Right renal cortex interstitium (tissue), 3 donors: ENCODE measurements around the gene DOCK6. TPM values are rescaled to one million over a fixed set of nuclear protein-coding genes. Genes with fewer than 3 reads are reported as not detected.

Source experiments
- DNase-seq, 3 donors: peaks; one replicate each; pipeline ENCODE4 v3.0.0-alpha.2; 2013; ENCODE audit warnings: low read depth in 3 of 3, low spot score in 2 of 3
- polyA plus RNA-seq, 3 donors: library from polyadenylated mRNA; unstranded; fragments of 120-200 nt; gene quantifications; one replicate each; pipeline ENCODE4 v1.2.1, GENCODE V29; 2013; ENCODE audit not compliant: insufficient read length in 3 of 3

The DOCK6 gene, protein sequence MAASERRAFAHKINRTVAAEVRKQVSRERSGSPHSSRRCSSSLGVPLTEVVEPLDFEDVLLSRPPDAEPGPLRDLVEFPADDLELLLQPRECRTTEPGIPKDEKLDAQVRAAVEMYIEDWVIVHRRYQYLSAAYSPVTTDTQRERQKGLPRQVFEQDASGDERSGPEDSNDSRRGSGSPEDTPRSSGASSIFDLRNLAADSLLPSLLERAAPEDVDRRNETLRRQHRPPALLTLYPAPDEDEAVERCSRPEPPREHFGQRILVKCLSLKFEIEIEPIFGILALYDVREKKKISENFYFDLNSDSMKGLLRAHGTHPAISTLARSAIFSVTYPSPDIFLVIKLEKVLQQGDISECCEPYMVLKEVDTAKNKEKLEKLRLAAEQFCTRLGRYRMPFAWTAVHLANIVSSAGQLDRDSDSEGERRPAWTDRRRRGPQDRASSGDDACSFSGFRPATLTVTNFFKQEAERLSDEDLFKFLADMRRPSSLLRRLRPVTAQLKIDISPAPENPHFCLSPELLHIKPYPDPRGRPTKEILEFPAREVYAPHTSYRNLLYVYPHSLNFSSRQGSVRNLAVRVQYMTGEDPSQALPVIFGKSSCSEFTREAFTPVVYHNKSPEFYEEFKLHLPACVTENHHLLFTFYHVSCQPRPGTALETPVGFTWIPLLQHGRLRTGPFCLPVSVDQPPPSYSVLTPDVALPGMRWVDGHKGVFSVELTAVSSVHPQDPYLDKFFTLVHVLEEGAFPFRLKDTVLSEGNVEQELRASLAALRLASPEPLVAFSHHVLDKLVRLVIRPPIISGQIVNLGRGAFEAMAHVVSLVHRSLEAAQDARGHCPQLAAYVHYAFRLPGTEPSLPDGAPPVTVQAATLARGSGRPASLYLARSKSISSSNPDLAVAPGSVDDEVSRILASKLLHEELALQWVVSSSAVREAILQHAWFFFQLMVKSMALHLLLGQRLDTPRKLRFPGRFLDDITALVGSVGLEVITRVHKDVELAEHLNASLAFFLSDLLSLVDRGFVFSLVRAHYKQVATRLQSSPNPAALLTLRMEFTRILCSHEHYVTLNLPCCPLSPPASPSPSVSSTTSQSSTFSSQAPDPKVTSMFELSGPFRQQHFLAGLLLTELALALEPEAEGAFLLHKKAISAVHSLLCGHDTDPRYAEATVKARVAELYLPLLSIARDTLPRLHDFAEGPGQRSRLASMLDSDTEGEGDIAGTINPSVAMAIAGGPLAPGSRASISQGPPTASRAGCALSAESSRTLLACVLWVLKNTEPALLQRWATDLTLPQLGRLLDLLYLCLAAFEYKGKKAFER (N-terminal part only)
- polyA plus RNA-seq = 10 to 100 TPM; 34.4 to 37.8 (median 34.7) TPM

DNA sequence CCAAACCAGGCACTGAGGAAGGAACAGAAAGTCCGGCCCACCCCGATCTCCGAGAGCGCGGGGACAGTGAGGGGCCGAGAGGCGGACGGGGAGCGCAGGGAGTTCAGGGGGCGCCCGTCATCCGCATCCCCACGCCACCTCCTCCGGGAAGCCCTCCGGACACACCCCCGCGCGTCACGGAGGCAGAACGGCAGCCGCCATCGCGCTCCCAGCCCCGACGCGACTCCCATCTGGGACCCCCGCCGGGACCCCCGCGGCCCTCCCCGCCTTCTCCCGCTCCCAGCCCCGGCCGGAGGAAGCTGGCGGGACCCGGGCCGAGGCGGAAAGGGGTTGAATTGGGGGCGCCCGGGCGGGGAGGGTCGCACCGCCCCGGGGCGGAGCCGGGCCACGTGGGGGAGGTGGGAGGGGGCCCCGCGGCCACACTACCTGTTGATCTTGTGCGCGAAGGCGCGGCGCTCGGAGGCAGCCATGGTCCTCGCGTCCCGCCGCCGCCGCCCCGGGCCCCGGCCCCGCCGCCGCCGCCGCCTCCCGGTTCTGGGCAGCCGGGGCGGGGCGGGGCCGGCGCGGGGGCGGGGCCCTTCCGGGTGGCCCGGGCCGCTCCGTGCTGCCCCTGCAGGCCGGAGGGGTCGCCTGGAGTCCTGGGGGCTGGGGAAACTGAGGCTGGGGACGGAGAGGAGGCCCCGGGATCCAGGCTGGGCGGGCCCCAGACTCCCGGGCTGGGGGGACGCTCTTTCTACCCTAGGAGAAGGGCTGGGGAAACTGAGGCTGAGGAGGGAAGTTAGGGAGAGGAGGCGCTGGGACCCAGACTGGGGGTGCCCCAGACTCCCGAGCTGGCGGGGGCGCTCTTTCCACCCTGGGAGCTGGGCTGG lies at the start of gene DOCK6:
Gene DOCK6, minus strand, starts transcription at position 554 of the 869 bp plus-strand sequence. Its CDS starts 84 bp downstream, at position 470.
- peak in 1 of 3 donors; percentile 13 for DNase-seq

DNA sequence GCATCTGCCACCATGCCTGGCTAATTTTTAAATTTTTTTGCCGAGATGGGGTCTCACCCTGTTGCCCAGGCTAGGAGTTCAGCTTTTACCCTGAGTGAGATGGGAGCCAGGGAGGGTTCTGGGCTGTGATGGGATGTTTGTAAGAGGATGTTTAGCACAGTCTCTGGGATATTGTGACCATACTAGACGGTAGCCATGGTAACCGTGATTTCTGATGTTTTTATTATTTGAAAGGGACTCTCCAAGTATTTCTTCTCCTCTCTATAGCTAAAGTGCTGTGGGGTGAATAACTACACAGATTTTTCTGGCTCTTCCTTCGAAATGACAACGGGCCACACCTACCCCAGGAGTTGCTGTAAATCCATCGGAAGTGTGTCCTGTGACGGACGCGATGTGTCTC lies 44.0 kb upstream of the DOCK6 start:
- no peak for DNase-seq

GRCh38 chr19:11304936-11305335 lies 42.6 kb upstream of the DOCK6 start:
- DNase-seq = no peak

DNA sequence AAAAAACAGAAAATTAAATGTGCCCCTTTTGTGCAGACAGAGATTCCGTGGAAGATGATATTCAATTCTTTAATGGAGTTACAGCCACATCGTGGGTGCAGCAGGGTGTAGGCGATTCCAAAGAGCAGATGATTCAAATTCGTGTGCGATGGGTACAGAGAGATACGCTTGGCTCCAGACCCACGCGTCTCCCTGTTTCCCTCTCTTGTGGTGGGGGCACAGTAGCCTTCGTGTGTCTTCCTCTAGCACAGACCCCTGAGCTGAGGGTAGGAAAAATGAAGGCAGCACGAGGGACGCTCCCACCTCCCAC lies 38.4 kb upstream of the DOCK6 start:
- DNase-seq = no peak

- no peak for DNase-seq
These were observed 37.9 kb upstream of the DOCK6 start for GRCh38 chr19:11299946-11300810.

GRCh38 chr19:11296264-11296663 lies 33.9 kb upstream of the DOCK6 start:
- DNase-seq = no peak

- DNase-seq = no peak
These were observed 33.4 kb upstream of the DOCK6 start, which contains the start of gene TSPAN16 for GRCh38 chr19:11295665-11296245. Gene TSPAN16, plus strand, starts transcription at chr19:11296160. Its CDS starts 138 bp downstream, at chr19:11296298.

GRCh38 chr19:11295180-11295579 lies 32.9 kb upstream of the DOCK6 start:
- DNase-seq = no peak

- DNase-seq = peak; percentile 72 to 82 (median 75)
These were observed 31.4 kb upstream of the DOCK6 start for GRCh38 chr19:11293433-11294389.

DNA sequence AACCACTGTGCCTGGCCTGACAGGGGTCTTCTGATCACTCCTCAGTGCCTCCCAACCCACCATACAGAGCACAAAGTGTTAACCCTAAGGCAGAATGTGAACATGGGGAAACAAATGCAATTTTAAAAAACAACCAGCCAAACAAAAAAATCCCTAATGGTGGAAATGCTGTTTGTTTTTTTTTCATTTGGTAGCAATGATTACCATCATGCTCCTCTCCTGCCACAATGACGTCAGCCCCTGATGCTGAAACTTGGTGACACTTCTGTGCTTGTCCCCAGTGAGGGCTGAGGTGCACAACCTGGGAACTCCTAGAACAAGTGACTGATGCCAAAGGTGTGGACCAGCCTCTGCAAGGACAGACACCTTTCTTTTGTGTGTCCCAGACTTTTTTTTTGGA lies 29.7 kb upstream of the DOCK6 start:
- DNase-seq = no peak

GRCh38 chr19:11291415-11291814 lies 29.1 kb upstream of the DOCK6 start:
- DNase-seq = no peak

GRCh38 chr19:11290256-11290655 lies 27.9 kb upstream of the DOCK6 start:
- DNase-seq = no peak

DNA sequence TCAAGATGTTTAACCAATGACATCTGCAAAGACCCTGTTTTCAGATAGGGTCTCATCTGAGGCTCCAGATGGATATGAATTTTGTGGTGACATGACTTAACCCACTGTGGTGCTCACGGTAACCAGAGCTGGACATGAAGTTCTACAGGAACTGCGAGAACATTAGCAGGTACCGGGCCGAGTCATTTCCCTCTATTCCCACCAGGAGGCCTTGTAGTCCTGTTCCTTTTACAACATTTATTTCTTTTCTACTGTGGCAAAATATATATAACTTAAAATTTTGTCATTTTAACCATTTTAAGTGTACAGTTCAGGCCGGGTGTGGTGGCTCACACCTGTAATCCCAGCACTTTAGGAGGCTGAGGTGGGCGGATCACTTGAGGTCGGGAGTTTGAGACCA lies 26.0 kb upstream of the DOCK6 start:
- DNase-seq = no peak

DNA sequence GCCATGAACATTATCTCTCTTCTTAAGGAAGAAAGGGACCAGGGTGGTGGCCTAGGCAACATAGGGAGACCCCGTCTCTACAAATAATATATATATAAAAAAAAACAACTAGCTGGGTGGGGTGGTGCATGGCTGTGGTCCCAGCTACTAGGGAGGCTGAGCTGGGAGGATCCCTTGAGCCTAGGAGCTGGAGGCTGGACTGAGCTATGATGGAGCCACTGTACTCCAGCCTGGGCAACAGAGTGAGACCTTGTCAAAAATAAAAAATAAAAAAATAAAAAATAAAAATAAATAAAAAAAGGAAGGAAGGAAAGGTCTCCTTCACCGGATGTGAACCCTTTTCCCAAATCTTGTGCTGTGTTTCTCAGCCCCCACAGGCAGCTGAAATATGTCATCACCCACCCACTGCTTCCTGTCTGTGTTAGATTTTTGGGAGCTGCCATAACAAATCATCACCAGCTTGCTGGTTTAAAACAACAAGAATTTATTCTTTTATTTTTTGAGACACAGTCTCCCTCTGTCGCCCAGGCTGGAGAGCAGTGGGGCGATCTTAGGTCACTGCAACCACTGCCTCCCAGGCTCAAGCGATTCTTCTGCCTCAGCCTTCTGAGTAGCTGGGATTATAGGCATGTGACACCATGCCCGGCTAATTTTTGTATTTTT lies 24.1 kb upstream of the DOCK6 start:
- no peak for DNase-seq

DNA sequence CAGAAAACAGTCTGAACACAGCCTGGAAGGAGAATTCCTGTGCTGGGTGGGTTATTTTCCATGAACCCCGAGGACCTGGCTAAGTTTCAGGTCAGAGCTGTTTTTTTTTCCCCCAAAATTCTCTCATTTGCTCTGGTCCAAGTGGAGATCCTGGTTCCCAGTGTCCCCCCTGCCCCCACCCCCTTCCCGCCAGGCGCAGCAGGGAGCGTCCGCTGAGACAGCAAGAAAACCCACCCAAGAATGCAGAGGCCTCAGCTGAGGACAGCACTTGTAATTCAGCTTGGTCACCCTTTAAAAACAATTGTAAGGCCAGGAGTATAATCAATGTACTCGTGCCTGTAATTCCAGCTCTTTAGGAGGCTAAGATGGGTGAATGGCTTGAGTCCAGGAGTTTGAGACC lies 22.2 kb upstream of the DOCK6 start:
- DNase-seq = no peak

- no peak for DNase-seq
These were observed 19.2 kb upstream of the DOCK6 start for GRCh38 chr19:11281356-11282049.
